ENCODE data around the gene HPSE2. TPM values are rescaled to one million over a fixed set of nuclear protein-coding genes. Genes with fewer than 3 reads are reported as not detected.

Gene HPSE2
- 0.05 TPM for total RNA-seq (2021; ENCODE audit: unreplicated experiment)
- not detected in 2 replicates for polyA plus RNA-seq (2012)
- Bru-seq, nascent RNA = percentile 6 among the genes with signal in this experiment
- BruChase-seq, experiment 1, labeled RNA remaining after a 6-hour chase = percentile 2 among the genes with signal in this experiment
- percentile 5 among the genes with signal in this experiment for BruChase-seq, experiment 2, labeled RNA remaining after a 2-hour chase
- long read RNA-seq = 0 reads

DNA sequence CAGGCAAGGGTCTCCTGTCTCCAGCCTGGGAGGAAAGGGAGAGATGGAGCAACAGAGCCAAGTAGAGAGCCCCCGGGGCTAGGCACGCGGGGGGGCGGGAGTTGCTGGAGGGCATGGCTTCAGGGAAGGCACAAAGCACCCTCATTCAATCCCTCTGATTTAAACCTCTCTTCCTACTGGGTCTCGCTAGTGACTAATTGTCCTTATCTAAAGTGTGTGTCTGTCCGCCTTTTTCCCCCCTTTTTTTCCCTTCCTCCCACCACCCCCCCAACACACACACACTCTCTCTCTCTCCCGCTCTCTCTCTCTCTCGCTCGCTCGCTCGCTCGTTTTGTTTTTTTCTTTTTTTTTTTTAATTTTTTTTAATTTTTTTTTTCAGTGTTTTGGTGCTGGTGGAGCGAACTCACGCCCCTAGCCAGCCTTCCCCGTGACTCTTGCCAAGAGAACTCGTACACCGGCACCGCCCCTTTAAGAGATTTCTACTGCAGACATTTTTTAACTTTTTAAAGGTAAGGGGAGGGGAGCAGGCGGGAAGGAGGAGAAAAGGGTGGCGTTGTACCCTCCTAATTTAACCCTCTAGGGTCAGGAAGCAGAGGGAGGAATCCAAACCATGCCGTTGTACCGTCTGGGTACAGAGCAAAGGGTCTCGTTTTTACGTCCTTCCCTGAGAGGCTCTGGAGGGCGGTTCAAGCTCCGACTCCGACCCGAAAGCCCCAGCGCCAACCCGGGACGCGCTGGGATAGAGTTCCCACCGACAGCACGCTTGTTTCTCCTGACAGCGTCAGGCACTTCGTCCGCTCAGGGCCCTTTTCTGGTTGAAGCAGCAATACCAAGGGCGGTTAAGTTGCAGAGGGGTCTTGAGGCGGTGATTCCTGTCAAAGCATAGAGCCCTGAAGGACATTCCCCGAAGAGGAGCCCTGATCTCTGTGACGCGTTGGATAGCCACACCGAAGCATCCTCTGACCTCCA, at the start of gene HPSE2:
HPSE2 (minus strand) TSS at position 195 of the 969 bp plus-strand sequence.
- no peaks in the 10 kb centered on the region for H3K4me1 ChIP-seq (ENCODE audit: control insufficient read depth in 1 of 2, insufficient read depth in 2 of 2, low read length in 2 of 2)
- ATAC-seq (no peak; the same call in 1 of the 2 replicates), DNase-seq (ENCODE audit: low read depth, low spot score) (no peak)
- no peak within 1 kb of the TSS for H3K27ac ChIP-seq (ENCODE audit: low read depth, low read length)
- H2AFZ ChIP-seq (ENCODE audit: low read depth, low read length, poor library complexity, severe bottlenecking) = no peak within 1 kb of the TSS
- peaks cover 39% of the 10 kb centered on the region for H3K27me3 ChIP-seq (ENCODE audit: insufficient read depth, low read length)
- no peak within 1 kb of the TSS for H3K4me3 ChIP-seq (replicated peaks in 1 of 2; ENCODE audit: low read depth in 1 of 2, low read length in 2 of 2)
- ChIA-PET POLR2A (no interaction called here), CTCF (interaction anchor here (1.5 kb wide), 1 partner anchor 11 kb away, joined by 9 read pairs; no protein-coding TSS in a partner anchor), RAD21 (ENCODE audit: low non-redundant PET in 1 of 2, low total read pairs in 2 of 2, uncharacterized antibody in 2 of 2, unreplicated experiment in 2 of 2) (no interaction called here)
- TF ChIP-seq SRF (IDR thresholded peaks at IDR 0.05; ENCODE audit: low read depth) (no peak), CBX3 (IDR thresholded peaks at IDR 0.05; ENCODE audit: low read depth) (no peak), REST (IDR thresholded peaks at IDR 0.05; ENCODE audit: low read depth) (no peak), ELF1 (IDR thresholded peaks at IDR 0.05; ENCODE audit: borderline replicate concordance, low read depth) (no peak), CEBPB (IDR thresholded peaks at IDR 0.05; ENCODE audit: low read depth) (no peak), ZFX (IDR thresholded peaks at IDR 0.05) (no peak), POLR2AphosphoS5 (IDR thresholded peaks at IDR 0.05; ENCODE audit: low read depth, low read length) (no peak), EZH2 (IDR thresholded peaks at IDR 0.05) (no peak), SP1 (IDR thresholded peaks at IDR 0.05; ENCODE audit: low read depth) (no peak), JUND (IDR thresholded peaks at IDR 0.05) (no peak), MAX (IDR thresholded peaks at IDR 0.05) (no peak), POLR2A (IDR thresholded peaks at IDR 0.05; ENCODE audit: borderline replicate concordance, extremely low read depth, insufficient read depth, insufficient read length) (no peak), RAD21 (IDR thresholded peaks at IDR 0.05; ENCODE audit: low read depth) (no peak), TCF7L2 (IDR thresholded peaks at IDR 0.05; ENCODE audit: borderline replicate concordance, extremely low read depth, insufficient read depth, insufficient read length) (no peak)
- TF ChIP-seq, protein P1, sequence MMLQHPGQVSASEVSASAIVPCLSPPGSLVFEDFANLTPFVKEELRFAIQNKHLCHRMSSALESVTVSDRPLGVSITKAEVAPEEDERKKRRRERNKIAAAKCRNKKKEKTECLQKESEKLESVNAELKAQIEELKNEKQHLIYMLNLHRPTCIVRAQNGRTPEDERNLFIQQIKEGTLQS (IDR thresholded peaks at IDR 0.05) = no peak
- TF ChIP-seq, protein P2, sequence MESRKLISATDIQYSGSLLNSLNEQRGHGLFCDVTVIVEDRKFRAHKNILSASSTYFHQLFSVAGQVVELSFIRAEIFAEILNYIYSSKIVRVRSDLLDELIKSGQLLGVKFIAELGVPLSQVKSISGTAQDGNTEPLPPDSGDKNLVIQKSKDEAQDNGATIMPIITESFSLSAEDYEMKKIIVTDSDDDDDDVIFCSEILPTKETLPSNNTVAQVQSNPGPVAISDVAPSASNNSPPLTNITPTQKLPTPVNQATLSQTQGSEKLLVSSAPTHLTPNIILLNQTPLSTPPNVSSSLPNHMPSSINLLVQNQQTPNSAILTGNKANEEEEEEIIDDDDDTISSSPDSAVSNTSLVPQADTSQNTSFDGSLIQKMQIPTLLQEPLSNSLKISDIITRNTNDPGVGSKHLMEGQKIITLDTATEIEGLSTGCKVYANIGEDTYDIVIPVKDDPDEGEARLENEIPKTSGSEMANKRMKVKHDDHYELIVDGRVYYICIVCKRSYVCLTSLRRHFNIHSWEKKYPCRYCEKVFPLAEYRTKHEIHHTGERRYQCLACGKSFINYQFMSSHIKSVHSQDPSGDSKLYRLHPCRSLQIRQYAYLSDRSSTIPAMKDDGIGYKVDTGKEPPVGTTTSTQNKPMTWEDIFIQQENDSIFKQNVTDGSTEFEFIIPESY (IDR thresholded peaks at IDR 0.05; ENCODE audit: extremely low read depth, insufficient replicate concordance, low read length) = no peak
- no peaks in the 10 kb centered on the region for H4K20me1 ChIP-seq (ENCODE audit: insufficient read depth)
- intact Hi-C loops (cut with micrococcal nuclease) = no loop called here
- no TSS peak for BruUV-seq (replicated peaks)
- no peaks in the 10 kb centered on the region for H3K36me3 ChIP-seq (ENCODE audit: control insufficient read depth in 1 of 2, insufficient read depth in 2 of 2, low read length in 2 of 2)
- H3K4me2 ChIP-seq (ENCODE audit: low read length) = no peak within 1 kb of the TSS
- H3K79me2 ChIP-seq (ENCODE audit: insufficient read depth, low read length) = no peaks in the 10 kb centered on the region
- H3K9ac ChIP-seq (ENCODE audit: low read length) = no peak within 1 kb of the TSS
- no peaks in the 10 kb centered on the region for H3K9me2 ChIP-seq (ENCODE audit: insufficient read depth)
- no peaks in the 10 kb centered on the region for H3K9me3 ChIP-seq (ENCODE audit: control insufficient read depth in 1 of 2, insufficient read depth in 1 of 2, low read depth in 1 of 2, low read length in 2 of 2)

All from HCT116 (cell line).